Measurements from ENCODE around the gene BNIP1.

BNIP1 gene

GRCh38 chr5:173144200-173145176 lies at the start of gene BNIP1:
Gene BNIP1, plus strand, starts transcription at chr5:173144531. Its CDS starts 15 bp downstream, at chr5:173144546.
- H3K4me3 ChIP-seq (ENCODE audit: low read depth, low read length): peak within 1 kb of the TSS; percentile 78
- peak; percentile 97 for DNase-seq (ENCODE audit: low read depth)
- peak; percentile 99 for TF ChIP-seq CTCF (IDR thresholded peaks at IDR 0.05; ENCODE audit: insufficient read depth, low read depth, low read length, missing control alignments)

GRCh38 chr5:173098787-173099186 lies 45.5 kb upstream of the BNIP1 start:
- no peak for DNase-seq (ENCODE audit: low read depth)
- H3K4me3 ChIP-seq (ENCODE audit: low read depth, low read length): no peak overlapping the region
- no peak for TF ChIP-seq CTCF (IDR thresholded peaks at IDR 0.05; ENCODE audit: insufficient read depth, low read depth, low read length, missing control alignments)

GRCh38 chr5:173099461-173099860 lies 44.9 kb upstream of the BNIP1 start:
- no peak overlapping the region for H3K4me3 ChIP-seq (ENCODE audit: low read depth, low read length)
- no peak for TF ChIP-seq CTCF (IDR thresholded peaks at IDR 0.05; ENCODE audit: insufficient read depth, low read depth, low read length, missing control alignments)
- DNase-seq (ENCODE audit: low read depth): no peak

- no peak for TF ChIP-seq CTCF (IDR thresholded peaks at IDR 0.05; ENCODE audit: insufficient read depth, low read depth, low read length, missing control alignments)
- DNase-seq (ENCODE audit: low read depth): no peak
Measured at GRCh38 chr5:173101245-173101644, 43.1 kb upstream of the BNIP1 start.

GRCh38 chr5:173103411-173103810 lies 40.9 kb upstream of the BNIP1 start:
- no peak for TF ChIP-seq CTCF (IDR thresholded peaks at IDR 0.05; ENCODE audit: insufficient read depth, low read depth, low read length, missing control alignments)
- no peak overlapping the region for H3K4me3 ChIP-seq (ENCODE audit: low read depth, low read length)
- no peak for DNase-seq (ENCODE audit: low read depth)

More at GRCh38 chr5:173101245-173101644, 43.1 kb upstream of the BNIP1 start:
- H3K4me3 ChIP-seq (ENCODE audit: low read depth, low read length): no peak overlapping the region

- H3K4me3 ChIP-seq (ENCODE audit: low read depth, low read length): no peak overlapping the region
- TF ChIP-seq CTCF (IDR thresholded peaks at IDR 0.05; ENCODE audit: insufficient read depth, low read depth, low read length, missing control alignments): no peak
- no peak for DNase-seq (ENCODE audit: low read depth)
Measured at GRCh38 chr5:173108914-173109313, 35.4 kb upstream of the BNIP1 start.

All from GM12865 (cell line).